ENCODE results near the gene TRIM56.

GRCh38 chr7:101102026-101102425 lies 16.7 kb downstream of the TRIM56 start:
- TF ChIP-seq TAF1 (IDR thresholded peaks at IDR 0.05; ENCODE audit: borderline replicate concordance, insufficient read depth, low read length), result no peak
- TF ChIP-seq POLR2AphosphoS5 (IDR thresholded peaks at IDR 0.05; ENCODE audit: low read depth, low read length), result no peak
- TF ChIP-seq, protein P1, sequence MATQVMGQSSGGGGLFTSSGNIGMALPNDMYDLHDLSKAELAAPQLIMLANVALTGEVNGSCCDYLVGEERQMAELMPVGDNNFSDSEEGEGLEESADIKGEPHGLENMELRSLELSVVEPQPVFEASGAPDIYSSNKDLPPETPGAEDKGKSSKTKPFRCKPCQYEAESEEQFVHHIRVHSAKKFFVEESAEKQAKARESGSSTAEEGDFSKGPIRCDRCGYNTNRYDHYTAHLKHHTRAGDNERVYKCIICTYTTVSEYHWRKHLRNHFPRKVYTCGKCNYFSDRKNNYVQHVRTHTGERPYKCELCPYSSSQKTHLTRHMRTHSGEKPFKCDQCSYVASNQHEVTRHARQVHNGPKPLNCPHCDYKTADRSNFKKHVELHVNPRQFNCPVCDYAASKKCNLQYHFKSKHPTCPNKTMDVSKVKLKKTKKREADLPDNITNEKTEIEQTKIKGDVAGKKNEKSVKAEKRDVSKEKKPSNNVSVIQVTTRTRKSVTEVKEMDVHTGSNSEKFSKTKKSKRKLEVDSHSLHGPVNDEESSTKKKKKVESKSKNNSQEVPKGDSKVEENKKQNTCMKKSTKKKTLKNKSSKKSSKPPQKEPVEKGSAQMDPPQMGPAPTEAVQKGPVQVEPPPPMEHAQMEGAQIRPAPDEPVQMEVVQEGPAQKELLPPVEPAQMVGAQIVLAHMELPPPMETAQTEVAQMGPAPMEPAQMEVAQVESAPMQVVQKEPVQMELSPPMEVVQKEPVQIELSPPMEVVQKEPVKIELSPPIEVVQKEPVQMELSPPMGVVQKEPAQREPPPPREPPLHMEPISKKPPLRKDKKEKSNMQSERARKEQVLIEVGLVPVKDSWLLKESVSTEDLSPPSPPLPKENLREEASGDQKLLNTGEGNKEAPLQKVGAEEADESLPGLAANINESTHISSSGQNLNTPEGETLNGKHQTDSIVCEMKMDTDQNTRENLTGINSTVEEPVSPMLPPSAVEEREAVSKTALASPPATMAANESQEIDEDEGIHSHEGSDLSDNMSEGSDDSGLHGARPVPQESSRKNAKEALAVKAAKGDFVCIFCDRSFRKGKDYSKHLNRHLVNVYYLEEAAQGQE (IDR thresholded peaks at IDR 0.05; ENCODE audit: insufficient read depth in 1 of 2, low read depth in 2 of 2, low read length in 2 of 2), result no peak
- TF ChIP-seq SIN3A (IDR thresholded peaks at IDR 0.05; ENCODE audit: borderline replicate concordance, insufficient read depth, low read length), result no peak
- TF ChIP-seq FOXP2 (optimal IDR thresholded peaks at IDR 0.05; ENCODE audit: borderline replicate concordance, extremely low read depth, extremely low read length, insufficient read depth), result no peak

Measured in PFSK-1 (cell line).